Measurements from ENCODE around the gene GPC6. TPM values are rescaled to one million over a fixed set of nuclear protein-coding genes. Genes with fewer than 3 reads are reported as not detected.

The GPC6 gene
- total RNA-seq, 1 experiment from 2014 or later, result not detected

DNA sequence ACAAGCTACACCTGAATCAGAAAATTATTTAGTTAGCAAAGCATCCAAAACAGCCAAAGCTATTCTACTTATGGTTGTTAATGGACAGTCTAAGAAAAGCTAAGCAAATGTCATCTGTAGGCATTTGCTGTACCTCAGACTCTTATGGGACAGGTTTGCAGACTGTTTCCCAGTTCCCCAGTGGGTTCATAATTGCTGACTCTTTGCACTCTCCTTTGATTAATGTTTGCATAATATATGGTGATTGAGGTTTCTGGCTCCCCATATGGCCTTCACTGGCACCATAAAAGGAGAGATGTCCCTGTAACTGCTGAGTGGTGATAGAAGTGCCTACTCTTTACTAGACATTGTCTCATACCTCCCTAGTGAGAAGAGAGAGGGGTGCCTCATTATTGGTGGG lies 142.1 kb downstream of the GPC6 start:
- no peak for DNase-seq (ENCODE audit: low spot score)

DNA sequence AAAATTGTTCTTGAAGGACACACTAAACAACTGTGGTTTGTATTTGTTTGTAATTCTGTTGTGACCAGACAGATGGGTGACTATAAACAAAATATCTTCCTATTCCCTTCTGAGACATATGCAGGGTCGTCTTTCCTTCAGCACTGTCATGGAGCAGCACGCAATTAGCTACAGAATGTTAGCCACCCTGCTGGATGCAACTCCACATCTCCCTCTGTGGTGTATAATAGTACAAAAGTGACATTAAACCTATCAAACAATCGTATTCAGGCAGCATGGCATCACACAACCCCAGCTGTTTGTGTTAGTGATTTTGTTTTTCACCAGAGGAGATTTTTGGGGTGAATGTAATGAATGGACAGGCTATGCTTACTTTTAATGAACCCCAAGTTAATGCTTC lies 146.2 kb downstream of the GPC6 start:
- no peak for DNase-seq (ENCODE audit: low spot score)

GRCh38 chr13:93375491-93375890 lies 148.9 kb downstream of the GPC6 start:
- no peak for DNase-seq (ENCODE audit: low spot score)

GRCh38 chr13:93377196-93377595 lies 150.6 kb downstream of the GPC6 start:
- DNase-seq (ENCODE audit: low spot score), result no peak

DNA sequence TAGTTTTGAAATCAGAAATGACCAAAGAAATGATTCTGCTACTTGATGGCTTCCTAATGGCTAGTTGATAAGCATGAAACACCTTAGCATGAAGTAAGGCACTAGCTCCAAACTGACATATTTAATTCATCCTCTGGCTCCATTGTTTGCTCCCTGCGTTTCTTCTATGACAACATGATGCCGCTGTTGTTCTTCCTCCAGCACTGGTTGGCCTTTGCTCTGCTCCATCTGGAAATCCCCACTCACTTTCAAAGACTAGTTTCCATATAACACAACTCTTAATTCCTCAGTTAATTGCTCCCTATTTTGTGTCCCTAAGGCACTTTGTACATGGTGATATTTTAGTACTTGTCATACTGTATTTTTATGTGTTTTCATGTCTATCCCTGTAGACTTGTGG lies 151.6 kb downstream of the GPC6 start:
- DNase-seq (ENCODE audit: low spot score), result no peak

DNA sequence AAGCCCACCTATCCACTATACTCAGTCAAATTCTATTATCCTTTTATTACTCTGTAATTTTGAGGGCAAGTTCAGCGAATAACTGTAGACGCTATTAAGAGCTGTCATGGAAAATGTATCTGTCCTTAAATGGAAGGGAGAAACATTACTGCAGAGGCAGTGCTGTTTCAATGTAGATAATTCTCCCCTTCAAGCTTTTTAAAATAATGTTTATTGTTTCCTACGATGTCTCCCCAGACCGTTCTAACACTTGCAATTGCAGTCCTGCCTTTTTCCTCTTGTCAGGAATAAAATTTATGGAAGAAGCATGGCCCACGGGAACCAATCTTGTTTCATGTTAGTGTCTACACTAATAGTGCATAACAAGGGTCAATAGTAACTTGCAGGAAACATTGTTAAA lies 159.5 kb downstream of the GPC6 start:
- no peak for DNase-seq (ENCODE audit: low spot score)

DNA sequence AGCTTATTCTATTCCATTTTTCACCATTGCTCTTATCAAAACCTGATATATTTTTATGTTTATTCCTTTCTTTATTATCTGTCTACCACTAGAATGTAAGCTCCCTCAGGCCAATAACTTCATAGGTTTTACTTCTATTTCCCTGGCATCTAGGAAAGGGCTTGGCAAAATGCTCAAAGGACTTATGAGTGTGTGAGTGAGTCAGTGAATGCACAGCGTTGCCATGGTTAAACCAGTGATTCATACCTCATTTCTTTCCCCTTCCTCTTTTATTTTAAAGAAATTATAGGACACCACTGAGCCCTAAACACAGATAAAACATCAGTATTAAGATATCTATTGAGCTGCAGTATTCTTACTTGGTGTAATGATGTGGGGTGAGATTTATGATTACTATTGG lies 162.1 kb downstream of the GPC6 start:
- no peak for DNase-seq (ENCODE audit: low spot score)

GRCh38 chr13:93397619-93398018 lies 171.0 kb downstream of the GPC6 start:
- no peak for DNase-seq (ENCODE audit: low spot score)

DNA sequence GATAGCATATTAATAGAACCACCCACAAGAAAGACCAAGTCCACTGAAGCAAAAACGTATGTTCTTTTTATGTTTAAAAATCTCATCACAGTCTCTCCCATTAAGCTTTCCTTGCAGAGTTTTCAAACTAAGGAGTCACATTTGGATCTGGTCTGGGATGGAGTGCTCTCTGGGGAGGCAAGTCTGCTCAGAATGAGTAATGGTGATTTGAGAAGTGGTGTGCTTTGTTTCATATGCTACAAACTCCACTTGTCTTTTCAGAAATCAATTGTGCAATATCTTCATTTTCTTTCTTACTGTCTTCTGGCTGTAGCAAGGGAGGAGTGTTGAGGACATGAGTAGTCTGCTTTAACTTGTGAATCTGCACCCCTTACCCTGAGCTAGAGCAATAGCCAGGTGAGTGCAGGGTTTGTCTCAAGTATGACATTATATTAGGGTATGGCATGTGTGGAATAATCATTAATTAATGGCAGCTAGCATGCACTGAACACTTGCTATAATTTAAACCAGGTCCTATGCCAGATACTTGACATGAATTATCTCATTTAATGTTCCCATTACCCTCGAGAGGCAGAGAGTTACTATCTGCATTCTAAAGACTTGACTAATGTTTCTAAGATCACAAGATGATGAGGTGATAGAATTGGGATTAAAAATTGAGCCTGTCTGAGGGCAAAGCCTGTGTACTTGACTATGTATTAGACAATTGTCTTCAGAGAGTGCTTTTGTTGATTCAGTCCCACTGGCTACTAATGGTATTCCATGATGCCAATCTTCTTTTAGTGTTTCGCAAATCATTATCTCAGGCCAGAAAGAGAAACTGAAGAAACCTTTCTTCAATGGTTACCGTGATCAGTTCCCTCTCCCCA lies 171.8 kb downstream of the GPC6 start:
- DNase-seq (ENCODE audit: low spot score), result no peak

DNA sequence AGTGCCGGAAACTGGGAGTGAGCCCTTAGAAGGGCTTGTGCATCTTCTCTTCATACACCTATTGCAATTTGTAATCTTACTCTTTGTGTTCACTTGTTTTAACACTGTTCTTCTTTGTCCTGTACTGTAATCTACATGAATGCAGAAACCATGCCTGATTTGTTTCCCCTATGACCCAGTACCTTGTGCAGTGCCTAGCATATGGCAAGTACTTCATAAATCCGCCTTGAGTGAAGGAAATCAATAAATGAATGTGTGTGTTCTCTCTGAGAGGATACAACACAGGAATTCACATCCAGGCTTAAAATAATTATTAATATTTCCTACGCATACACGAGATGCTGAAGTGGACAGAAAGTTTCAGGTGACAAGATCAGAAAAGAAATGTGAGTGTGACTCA lies 172.6 kb downstream of the GPC6 start:
- no peak for DNase-seq (ENCODE audit: low spot score)

GRCh38 chr13:93406136-93406535 lies 179.5 kb downstream of the GPC6 start:
- no peak for DNase-seq (ENCODE audit: low spot score)

DNA sequence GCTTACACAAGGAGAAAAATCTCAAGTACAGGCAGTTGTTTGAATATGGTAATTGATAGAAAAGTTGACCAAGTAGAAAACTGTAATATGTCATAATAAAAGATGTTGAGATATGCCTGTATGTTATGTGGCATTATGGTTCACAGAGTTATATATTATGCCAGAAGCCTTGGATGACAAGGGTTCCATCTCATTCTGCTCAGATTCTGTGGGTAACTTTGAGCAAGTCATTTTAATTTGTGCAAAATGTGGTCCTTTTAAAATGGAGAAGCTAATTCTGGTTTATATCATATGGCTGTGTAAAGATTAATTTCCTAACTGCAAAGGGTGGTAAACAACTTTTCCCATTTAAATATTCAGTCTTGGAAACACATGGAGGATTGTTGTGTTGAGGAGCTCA lies 180.9 kb downstream of the GPC6 start:
- no peak for DNase-seq (ENCODE audit: low spot score)

DNA sequence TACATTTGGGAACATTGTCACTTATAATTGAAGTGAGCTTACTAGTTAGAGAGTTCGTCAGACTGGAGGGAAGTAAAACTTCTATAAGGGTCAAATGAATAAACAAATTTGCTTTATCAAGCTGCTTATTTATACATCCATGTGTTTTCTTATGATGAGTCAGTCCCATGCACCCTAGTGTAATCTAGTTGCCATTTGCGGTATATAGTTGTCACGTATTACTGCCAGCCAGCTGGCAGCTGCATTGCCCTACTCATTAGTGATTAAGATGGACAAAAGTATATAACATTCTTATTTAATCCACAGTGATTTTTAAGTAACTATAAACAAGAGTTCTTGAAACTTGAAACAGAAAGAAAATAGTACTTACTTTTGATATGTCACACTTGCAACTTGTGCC lies 182.4 kb downstream of the GPC6 start:
- DNase-seq (ENCODE audit: low spot score), result no peak

- no peak for DNase-seq (ENCODE audit: low spot score)
These were observed 183.2 kb downstream of the GPC6 start for GRCh38 chr13:93409816-93410215.

DNA sequence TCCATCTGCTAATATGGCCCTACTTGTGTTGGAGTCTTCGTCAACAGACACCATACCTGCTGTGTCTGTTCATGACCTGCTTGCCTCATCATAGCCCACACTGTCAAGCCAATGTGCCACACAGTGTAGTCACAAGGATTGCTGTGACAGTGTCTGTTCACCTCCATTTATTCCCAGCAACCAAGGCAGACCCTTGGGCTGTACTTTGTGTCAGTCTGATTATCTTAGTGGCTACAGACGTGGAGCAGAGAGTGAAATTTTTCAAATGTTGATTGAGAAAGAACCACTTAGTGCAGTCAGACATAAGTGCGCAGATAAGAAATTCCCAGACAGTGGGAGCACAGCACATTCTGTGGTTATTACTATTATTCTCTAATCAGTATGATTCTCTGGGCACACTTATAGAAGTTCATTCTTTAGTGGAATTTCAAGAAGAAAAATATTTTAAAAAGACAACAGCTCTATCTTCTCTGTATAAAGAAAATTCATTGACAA lies 184.6 kb downstream of the GPC6 start:
- no peak for DNase-seq (ENCODE audit: low spot score)

GRCh38 chr13:93412676-93413075 lies 186.1 kb downstream of the GPC6 start:
- DNase-seq (ENCODE audit: low spot score), result no peak

DNA sequence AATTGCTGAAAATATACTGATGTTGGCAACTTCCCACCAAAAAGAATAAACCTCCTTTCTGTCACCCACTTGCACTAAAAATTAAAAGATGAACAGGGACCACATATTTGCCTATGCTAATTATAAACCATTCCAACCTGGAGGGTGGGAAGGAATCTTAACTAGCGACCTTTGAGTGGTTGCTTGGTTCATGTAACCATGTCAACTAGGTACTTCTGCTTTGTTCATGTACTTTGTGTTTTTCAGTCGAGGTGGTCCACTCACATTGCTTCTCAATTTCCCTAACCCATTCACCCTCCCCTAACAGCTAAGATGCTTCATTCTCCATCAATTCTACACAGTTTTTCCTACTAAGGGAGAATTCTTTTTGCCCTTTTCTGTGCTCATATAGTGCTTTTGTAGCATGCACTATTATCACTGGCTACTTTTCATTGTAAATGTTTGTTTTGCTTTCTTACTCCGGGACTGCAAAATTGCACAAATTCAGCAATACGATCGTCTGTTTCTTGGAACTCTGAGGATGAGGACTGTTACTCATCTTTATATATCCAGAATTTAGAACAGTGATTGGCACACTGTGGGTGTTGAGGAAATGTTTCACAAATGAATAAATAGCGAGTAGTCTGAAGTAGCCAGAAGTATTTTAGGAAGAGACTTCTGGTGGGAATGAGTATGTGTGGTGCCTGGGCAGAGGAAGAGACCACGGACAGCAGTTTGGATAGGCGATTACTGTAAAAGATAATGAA lies 187.5 kb downstream of the GPC6 start:
- DNase-seq (ENCODE audit: low spot score), result no peak

- DNase-seq (ENCODE audit: low spot score), result no peak
These were observed 190.2 kb downstream of the GPC6 start for GRCh38 chr13:93416736-93417355.

DNA sequence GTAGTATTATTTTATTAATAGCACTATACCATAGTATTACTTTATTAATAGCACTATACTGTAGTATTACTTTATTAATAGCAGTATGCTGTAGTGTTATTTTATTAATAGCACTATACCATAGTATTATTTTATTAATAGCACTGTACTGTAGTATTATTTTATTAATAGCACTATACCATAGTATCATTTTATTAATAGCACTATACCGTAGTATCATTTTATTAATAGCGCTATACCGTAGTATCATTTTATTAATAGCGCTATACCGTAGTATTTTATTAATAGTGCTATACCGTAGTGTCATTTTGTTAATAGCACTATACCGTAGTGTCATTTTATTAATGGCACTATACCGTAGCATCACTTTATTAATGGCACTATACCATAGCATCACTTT lies 191.8 kb downstream of the GPC6 start:
- DNase-seq (ENCODE audit: low spot score), result no peak

DNA sequence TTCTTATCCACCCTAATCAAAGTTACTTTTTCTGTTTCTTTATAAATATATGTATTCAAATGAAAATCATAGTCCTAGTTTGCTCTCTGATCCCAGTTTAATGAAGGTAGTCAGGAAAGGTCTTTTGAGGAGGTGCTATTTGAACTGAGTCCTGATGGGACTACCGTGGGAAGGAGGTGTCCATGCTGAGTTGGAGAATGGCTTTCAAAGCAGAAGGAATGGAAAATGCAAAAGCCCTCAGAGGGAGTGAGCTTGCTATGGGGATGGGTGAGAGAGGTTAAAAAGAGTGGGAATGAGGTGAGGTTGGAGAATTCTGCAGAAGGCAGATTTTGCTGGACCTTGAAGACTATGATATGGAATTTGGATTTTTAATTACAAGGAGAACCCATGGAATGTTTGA lies 193.6 kb downstream of the GPC6 start:
- no peak for DNase-seq (ENCODE audit: low spot score)

DNA sequence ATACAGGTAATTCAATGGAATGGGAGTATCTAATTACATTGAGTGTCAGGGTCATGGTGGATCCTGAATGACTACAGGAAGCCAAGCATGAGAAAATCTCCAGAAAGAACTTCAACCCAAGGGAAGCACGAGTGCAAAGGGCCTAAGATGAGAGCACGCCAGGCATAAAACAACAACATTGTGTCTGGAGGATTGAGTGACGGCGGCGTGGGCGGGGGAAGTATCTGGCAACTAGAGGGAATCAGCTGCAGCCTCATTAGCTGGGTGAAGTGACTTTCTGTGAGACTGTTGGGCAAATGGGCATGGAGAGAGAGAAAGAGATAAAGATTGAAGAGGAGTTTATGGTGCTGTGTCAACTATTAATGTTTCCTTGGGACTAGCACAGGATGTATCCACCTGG lies 194.3 kb downstream of the GPC6 start:
- no peak for DNase-seq (ENCODE audit: low spot score)

DNA sequence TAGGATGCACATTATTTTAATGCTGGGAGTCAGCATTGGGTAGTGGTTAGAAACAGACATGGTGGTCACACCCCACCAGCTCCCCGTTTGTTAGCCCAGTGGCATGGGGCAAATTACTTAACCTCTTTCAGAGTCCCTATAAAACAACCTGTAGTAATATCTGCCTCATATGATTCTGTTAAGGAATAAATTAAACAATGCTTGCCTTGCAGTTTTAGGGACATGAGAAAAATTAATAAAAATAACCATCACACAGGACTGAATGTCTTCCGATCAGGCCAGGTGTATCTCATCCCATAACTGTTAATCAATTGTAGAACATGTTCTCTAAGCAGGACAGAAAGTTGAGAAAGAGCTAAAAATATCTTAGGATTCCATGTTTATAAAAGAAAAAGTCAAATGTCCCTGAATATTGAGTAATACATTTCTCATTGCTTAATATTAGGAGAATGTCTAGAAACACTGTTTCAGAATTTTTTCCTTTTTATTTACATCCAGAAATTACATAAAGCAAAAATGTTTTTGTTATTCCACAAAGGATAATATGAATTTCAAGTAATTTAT lies 196.5 kb downstream of the GPC6 start:
- DNase-seq (ENCODE audit: low spot score), result no peak
